NCI-H345 treated with DMSO at 0.1 percent for 48 hours (cell line): ENCODE results near the gene TRIM56.
"Not testable (repeated sequence)": the region's sequence is repeated elsewhere in the genome, so short reads cannot be mapped to it uniquely, and the experiment has no call there.

Experiments used
- DNase-seq: peaks from one replicate; lab custom pipeline; 2025; ENCODE audit not compliant: unreplicated experiment; lab: John Stamatoyannopoulos, UW

The TRIM56 gene

GRCh38 chr7:101111261-101111660, 26.0 kb downstream of the TRIM56 start:
- no peak for DNase-seq

GRCh38 chr7:101112233-101112632, 27.0 kb downstream of the TRIM56 start:
- no peak for DNase-seq

GRCh38 chr7:101113140-101113539, 27.9 kb downstream of the TRIM56 start:
- DNase-seq: not testable (repeated sequence)

GRCh38 chr7:101113836-101114235, 28.6 kb downstream of the TRIM56 start:
- no peak for DNase-seq

GRCh38 chr7:101114492-101114891, 29.2 kb downstream of the TRIM56 start:
- no peak for DNase-seq

GRCh38 chr7:101115215-101115614, 29.9 kb downstream of the TRIM56 start:
- DNase-seq: no peak

- no peak for DNase-seq
Measured at GRCh38 chr7:101116898-101117297, 31.6 kb downstream of the TRIM56 start.

- no peak for DNase-seq
Measured at GRCh38 chr7:101118856-101119255, 33.6 kb downstream of the TRIM56 start.

GRCh38 chr7:101119876-101120275, 34.6 kb downstream of the TRIM56 start:
- DNase-seq: no peak

- no peak for DNase-seq
Measured at GRCh38 chr7:101120315-101120714, 35.0 kb downstream of the TRIM56 start.

- not testable (repeated sequence) for DNase-seq
Measured at GRCh38 chr7:101121631-101121990, 36.3 kb downstream of the TRIM56 start.

GRCh38 chr7:101121991-101122932, 37.0 kb downstream of the TRIM56 start:
- DNase-seq: no peak

- no peak for DNase-seq
Measured at GRCh38 chr7:101122933-101123702, 37.8 kb downstream of the TRIM56 start.

- DNase-seq: no peak
Measured at GRCh38 chr7:101123703-101124068, 38.4 kb downstream of the TRIM56 start.

GRCh38 chr7:101124376-101125056, 39.2 kb downstream of the TRIM56 start:
- DNase-seq: no peak

GRCh38 chr7:101125989-101126650, 40.8 kb downstream of the TRIM56 start:
- no peak for DNase-seq

- no peak for DNase-seq
Measured at GRCh38 chr7:101126651-101127459, 41.6 kb downstream of the TRIM56 start, which contains the start of gene SERPINE1. TSS of gene SERPINE1 (plus strand) at chr7:101127104. CDS start at chr7:101128394, 1,290 bp downstream.

- DNase-seq: no peak
Measured at GRCh38 chr7:101127460-101128039, 42.3 kb downstream of the TRIM56 start.

GRCh38 chr7:101128040-101128834, 43.0 kb downstream of the TRIM56 start:
- DNase-seq: no peak
